IPS DF 4.7 (cell line): ENCODE data around the gene TAS2R9.
"Not testable (repeated sequence)": the region's sequence is repeated elsewhere in the genome, so short reads cannot be mapped to it uniquely, and the experiment has no call there.

Experiments used
- DNase-seq: peaks from one replicate; pipeline ENCODE4 v3.0.0-alpha.2; 2013; ENCODE audit warnings: low spot score; ENCODE audit errors: extremely low read depth

Gene TAS2R9

GRCh38 chr12:10810068-10810467 lies at the start of gene TAS2R9:
TAS2R9 (minus strand) TSS chr12:10810168; CDS start chr12:10810075, 93 bp downstream.
- DNase-seq = no peak

DNA sequence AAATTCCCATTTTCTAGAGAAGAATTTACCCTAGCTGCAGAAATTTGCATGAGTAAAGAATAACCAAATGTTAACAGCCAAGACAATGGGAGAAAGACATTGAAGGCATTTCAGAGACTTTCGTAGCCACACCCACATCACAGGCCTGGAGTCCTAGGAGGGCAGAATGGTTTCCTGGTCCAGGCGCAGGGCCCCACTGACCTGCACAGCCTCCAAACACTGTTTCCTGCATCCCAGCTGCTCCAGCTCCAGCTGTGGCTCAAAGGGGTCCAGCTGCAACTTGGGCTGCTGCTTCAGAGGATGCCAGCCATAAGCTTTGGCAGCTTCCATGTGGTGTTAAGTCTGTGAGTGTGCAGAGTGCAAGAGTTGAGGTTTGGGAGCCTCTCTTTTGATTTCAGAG lies 45.8 kb upstream of the TAS2R9 start:
- DNase-seq = no peak

GRCh38 chr12:10853776-10854175 lies 43.8 kb upstream of the TAS2R9 start:
- no peak for DNase-seq

DNA sequence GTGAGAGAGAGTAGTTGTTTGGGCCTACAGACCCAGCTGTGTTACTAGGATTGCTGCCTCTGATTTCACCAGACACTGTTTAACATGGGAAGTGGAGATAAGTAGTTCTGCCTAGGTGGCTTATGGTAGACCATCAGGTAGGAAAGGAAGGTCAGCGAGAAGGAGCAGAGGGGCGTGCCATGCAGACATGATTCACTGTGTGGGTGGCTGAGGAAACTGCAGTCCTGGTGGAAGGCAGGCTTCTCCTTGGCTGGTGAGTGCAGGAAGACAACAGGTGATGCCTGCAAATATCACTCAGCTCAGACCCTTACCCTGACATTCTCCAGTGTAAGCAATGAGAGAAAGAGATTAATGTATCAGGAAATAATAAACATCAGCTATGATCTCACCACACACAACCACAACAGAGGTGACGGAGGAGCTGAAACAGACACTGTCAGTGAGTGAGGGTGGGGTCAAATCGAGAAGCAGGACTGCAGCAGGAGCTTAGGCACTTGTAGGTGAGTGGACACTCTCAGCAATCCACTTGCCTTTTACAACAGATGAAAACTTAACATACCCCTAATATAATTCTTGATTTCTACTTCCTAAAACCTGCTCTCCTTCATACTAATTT lies 41.4 kb upstream of the TAS2R9 start:
- no peak for DNase-seq

DNA sequence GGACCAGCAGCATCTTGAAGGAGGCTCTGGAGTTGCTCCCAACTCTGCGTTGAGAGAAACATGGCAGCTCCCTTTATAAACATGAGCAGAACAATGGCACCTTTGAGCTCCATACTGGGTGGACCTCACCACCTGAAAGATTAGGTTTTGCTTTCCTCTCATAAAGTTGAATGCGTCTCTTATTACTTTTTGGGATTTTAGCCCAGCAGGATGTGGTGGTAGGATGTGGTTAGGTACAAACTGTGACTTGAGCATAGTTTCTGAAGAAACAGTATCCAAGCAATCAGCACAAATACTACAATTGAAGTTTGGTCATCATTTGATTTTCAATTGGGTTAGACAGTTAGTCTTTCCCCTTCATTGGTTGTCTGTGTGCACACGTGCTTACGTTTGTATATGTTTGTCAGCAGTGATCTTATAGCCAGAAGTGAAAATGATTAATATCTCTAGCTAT lies 39.5 kb upstream of the TAS2R9 start, which contains the start of gene PRR4:
PRR4 (minus strand) TSS at position 51 of the 454 bp plus-strand sequence; CDS start at position 13, 38 bp downstream.
- DNase-seq = no peak

GRCh38 chr12:10847744-10848143 lies 37.8 kb upstream of the TAS2R9 start:
- no peak for DNase-seq

DNA sequence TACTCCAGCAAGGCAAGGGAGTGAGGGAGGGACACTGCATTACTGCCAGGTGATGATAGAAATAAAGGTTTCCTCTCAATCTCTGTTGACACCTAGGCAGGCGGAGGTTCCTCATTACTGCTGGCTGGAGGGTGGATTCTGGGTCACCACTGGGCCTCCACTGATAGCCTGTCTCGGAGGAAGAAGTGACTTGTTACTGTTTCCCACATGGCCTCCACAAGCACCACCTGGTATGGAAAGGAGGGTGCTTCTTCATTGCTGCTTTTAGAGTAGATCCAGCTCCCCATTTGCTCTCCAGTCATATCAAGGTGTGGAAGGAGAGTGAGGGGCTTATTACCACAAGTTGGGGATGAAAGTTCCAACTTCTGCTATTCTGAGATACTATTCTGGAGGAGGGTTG lies 32.9 kb upstream of the TAS2R9 start:
- no peak for DNase-seq

DNA sequence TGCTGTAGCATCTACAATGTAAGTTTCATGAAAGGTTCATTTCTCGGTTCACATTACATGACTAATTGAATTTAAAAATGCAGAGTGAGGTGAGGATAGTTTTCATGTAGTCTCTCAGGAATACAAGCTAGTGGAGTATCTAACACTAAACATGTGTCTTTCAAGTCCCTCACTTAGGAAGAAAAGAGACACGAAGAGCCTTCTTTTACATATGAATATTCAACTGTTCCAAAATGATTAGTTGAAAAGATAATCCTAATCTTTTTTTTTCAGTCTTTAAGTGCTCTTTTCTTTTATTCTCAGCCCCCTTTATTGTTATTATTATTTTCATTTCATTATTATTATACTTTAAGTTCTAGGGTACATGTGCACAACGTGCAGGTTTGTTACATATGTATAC lies 28.5 kb upstream of the TAS2R9 start:
- no peak for DNase-seq

- DNase-seq = no peak
Observed at GRCh38 chr12:10829994-10830393, 20.0 kb upstream of the TAS2R9 start.

DNA sequence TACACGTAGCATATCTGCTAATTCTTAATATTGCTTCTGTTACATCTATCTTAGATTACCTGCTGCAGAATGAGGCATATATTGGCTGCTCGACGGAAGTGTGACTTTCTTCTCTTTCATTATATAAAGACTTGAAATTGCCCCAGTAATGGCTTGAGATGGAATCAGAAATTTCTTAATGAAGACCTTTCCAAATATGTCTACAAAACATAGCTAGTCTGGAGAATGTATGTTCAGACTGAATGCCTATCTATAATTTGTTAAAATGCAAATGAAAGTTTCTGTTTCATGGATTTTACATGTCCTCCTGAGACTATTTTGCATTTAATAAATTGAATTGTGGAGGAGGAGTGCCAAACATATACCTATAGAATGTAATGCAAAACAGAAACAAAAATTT lies 16.3 kb upstream of the TAS2R9 start, which contains the start of gene TAS2R10:
TAS2R10 (minus strand) TSS at position 101 of the 400 bp plus-strand sequence; CDS start at position 12, 89 bp downstream.
- DNase-seq = no peak

DNA sequence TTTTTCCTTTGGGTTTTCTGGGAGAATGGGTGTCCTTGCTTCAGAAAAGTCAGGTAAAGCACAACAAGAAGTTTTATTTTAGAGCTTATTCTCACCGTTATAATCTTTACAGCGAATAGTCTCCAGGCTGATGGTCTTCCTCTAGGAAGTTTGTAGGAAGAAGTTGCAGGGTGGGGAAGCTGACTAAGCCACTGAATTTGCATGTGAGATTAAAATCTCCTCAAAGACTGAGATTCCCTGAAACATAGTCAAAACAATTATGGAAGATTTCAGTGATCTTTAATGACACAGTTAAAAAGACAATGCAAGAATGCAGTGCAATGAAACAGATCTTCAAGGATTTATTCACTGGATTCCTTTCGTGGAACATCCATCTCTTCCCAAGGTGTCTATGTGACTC lies 15.0 kb upstream of the TAS2R9 start:
- no peak for DNase-seq

DNA sequence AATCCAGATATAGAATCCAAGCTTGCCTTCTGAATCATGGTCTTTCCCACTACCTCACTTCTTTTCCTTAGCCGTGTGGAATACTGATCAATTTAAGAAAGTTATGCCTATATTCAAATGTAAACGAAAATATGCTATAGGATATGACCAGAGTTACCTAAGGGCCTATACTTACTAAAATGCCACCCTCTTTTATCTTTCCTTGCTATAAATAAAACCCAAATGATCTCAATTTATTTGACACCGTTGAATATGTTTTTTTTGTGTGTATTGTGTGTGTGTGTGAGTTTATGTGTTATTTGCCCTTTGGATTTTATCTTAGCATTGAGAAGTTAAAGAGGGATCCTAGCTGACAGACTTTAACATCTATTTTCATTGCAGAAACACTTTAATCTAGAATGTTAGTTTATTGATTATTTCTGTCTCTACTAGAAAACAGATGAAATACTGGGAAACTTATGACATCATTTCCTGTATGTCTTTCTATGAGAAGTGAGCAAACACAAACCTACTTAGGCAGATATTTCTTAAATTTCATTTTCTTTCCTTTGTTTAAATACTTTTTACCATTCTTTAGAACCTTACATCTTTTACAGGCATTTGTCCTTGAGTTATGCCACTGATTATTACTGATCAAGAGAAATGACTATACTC lies 2.0 kb upstream of the TAS2R9 start:
- DNase-seq = no peak

DNA sequence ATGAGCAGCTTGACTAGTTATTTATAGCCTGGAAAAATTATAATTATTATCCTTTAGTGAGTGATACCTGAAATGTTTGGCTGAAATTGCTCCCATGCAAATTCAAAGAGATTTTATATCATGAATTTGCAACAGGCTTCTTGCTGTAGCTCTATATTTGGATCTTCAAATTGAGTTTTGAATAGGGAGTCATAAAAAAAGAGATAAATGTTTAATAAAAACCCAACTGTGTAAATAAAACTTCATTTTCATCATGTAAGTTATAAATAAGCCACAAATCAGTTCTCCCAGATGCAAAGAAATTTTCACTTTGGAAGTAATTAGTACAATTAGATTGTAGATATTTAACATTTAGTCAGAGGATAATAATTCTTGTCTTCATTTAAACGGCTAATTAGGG lies 2.8 kb downstream of the TAS2R9 start, which contains the start of gene TAS2R8:
TAS2R8 (minus strand) TSS at position 101 of the 400 bp plus-strand sequence. CDS start 306 bp downstream, outside the sequence.
- DNase-seq = no peak

DNA sequence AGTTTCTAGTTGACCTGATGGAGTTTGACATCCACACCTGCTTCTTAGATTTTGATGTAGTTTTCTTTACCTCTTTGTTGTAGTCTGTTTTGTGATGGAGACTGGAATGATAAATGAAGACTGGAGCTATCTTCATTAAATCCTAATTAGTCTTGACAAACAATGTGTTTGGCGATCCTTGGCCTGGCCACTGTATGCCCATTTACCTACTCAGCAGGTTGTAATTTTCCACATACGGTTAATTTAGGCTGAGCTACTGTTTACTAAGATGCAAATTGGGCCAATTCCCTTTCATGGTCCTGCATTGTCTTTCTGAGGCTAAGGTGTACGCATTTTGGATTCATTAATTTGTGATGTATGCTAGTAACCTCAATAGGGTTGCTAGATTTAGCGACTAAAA lies 7.4 kb downstream of the TAS2R9 start, which contains the start of gene TAS2R7:
TAS2R7 (minus strand) TSS at position 41 of the 400 bp plus-strand sequence. CDS start 57 bp downstream, outside the sequence.
- no peak for DNase-seq

GRCh38 chr12:10801741-10802140 lies 8.2 kb downstream of the TAS2R9 start:
- no peak for DNase-seq

- no peak for DNase-seq
Observed at GRCh38 chr12:10794222-10794621, 15.7 kb downstream of the TAS2R9 start.

DNA sequence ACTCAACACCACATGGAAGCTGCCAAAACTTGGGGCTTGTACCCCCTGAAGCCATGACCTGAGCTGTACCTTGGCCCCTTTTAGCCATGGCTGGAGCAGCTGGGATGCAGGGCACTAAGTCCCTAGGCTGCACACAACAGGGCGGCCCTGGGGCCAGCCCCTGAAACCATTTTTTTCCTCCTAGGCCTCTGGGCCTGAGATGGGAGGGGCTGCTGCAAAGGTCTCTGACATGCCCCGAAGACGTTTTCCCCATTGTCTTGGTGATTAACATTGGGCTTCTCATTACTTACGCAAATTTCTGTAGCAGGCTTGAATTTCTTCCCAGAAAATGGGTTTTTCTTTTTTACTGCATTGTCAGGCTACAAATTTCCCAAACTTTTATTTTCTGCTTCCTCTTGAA lies 18.2 kb downstream of the TAS2R9 start:
- not testable (repeated sequence) for DNase-seq

DNA sequence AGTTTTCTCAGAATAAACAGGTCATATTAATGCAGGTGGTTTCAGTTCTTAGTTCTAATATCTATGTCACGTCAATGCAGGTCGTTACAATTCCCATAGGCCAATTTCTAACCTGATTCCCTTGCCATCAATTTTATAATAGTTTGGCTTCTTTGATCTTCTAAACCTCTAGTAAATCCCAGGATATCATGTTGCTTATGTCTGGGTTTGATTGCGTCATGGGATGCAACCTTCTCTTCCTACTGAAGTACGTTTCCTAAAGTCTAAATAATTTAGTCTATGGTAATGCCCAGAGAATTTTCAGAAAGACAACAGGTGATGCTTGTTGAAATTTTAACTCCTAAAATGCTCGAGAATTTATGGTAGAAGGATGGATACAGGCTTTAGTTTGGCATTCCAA lies 26.7 kb downstream of the TAS2R9 start:
- no peak for DNase-seq

DNA sequence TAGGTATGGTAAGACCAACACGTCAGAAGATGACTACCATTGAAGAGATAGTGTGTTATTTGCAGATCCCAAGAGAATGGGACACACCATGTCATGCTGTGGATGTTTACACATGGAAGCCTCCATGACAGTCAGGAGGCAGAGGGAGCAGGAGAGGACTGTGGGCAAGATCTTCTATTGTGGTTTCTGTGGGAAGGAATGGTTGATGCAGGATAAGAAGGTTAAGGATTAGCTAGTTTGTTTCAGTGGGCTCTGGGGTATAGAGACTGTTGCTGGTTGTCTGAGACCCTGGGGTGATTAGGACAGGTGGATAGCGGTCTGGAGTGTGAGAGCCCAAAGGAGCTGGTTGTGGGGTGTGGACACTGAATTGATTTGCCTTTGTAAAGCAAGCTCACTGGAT lies 30.9 kb downstream of the TAS2R9 start:
- DNase-seq = no peak

DNA sequence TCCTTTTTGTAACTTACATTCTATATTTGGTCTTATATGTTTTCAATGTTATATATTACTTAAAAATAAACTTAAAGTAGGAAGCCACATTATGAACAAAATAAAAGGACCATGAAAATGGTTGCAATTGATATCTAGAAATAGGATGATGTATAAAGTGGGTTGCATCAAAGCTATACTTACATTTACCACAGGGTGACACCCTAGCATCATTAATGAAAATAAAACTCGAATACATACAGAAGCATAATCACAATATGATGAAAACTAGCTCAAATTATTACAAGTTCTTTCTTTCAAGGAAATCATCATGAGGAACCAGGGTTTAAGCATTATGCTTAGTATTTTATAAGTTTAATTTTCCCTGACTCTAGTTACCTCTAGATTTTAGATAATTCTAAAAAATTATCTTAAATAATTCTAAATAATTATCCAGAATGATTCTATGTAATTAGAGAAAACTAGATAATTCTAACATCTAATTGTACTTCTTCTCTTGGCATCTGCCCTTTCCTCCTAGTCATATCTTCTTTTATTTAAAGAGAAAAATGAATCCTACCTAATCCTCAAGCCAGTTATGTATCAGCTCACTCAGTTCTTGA lies 38.7 kb downstream of the TAS2R9 start:
- DNase-seq = no peak

GRCh38 chr12:10759657-10760056 lies 50.3 kb downstream of the TAS2R9 start:
- no peak for DNase-seq
